GM12878 (cell line): ENCODE results near the gene GALNTL6. TPM values are rescaled to one million over a fixed set of nuclear protein-coding genes. Genes with fewer than 3 reads are reported as not detected.

Experiments used
- ATAC-seq: fragments of 200-7000 bp; cut with Tn5 transposase; 3 replicates; pipeline ENCODE4 v1.9.1; 2020; ENCODE audit warnings: mild to moderate bottlenecking, moderate library complexity
- BruUV-seq: library from RNA; stranded (reverse); fragments of 400-500 nt; replicated peaks from 2 replicates; lab custom pipeline; 2021; lab: Mats Ljungman, UMichigan
- CTCF ChIA-PET: fragments of 300-600 bp; sonication (Branson Sonifier 250); formaldehyde crosslinking; extraction: SDS; loops from one replicate; lab custom pipeline; 2021; ENCODE audit warnings: inconsistent platforms; lab: Yijun Ruan, JAX
- POLR2A ChIA-PET: fragments of 350-600 bp; formaldehyde crosslinking; extraction: SDS; loops from one replicate; lab custom pipeline; 2021; ENCODE audit warnings: inconsistent platforms; lab: Charles Lee
- RAD21 ChIA-PET: fragments of 300-600 bp; sonication (Branson Sonifier 250); formaldehyde crosslinking; loops from one replicate; lab custom pipeline; 2023; ENCODE audit warnings: antibody characterized with exemption; ENCODE audit not compliant: unreplicated experiment; lab: Charles Lee
- SMC1A ChIA-PET: fragments of 300-600 bp; sonication (Branson Sonifier 250); formaldehyde crosslinking; loops from one replicate; lab custom pipeline; 2023; ENCODE audit not compliant: unreplicated experiment, uncharacterized antibody; lab: Charles Lee
- DNase-seq: peaks from one replicate; pipeline ENCODE4 v3.0.0-alpha.2; 2011; ENCODE audit warnings: low read depth, low spot score
- FAIRE-seq: peaks from 3 replicates; lab custom pipeline; 2011; peaks lifted over from hg19 to GRCh38; lab: Jason Lieb, UNC
- H2AFZ ChIP-seq: 2 replicates; pipeline ENCODE4 v1.6.0; 2011; ENCODE audit warnings: low read depth, low read length, control low read depth; ENCODE audit not compliant: control insufficient read depth
- H3K27ac ChIP-seq: 2 replicates; pipeline ENCODE4 v1.5.1; 2011; ENCODE audit warnings: control low read depth; ENCODE audit not compliant: control insufficient read depth, insufficient read depth
- H3K27me3 ChIP-seq, 2 experiments: replicated peaks in 1 of 2; 2 replicates each; pipeline versions ENCODE4 v1.6.0 to v1.6.1; 2011; ENCODE audit warnings: low read length in 1 of 2; ENCODE audit not compliant: control insufficient read depth in 2 of 2, insufficient read depth in 2 of 2
- H3K36me3 ChIP-seq, 2 experiments: 2 replicates each; pipeline ENCODE4 v1.5.1; 2011; ENCODE audit warnings: low read length in 1 of 2; ENCODE audit not compliant: control insufficient read depth in 2 of 2, insufficient read depth in 2 of 2
- H3K4me1 ChIP-seq: 2 replicates; pipeline ENCODE4 v1.6.1; 2011; ENCODE audit warnings: mild to moderate bottlenecking, low read length, moderate library complexity, mixed read lengths; ENCODE audit not compliant: control insufficient read depth, insufficient read depth
- H3K4me2 ChIP-seq: 2 replicates; pipeline ENCODE4 v1.6.0; 2011; ENCODE audit warnings: control low read depth; ENCODE audit not compliant: control insufficient read depth, insufficient read depth
- H3K4me3 ChIP-seq: fragments of 200-600 bp; sonication (generic); 2 replicates; pipeline ENCODE4 v1.5.1; 2016
- H3K79me2 ChIP-seq: 2 replicates; pipeline ENCODE4 v1.6.0; 2011; ENCODE audit warnings: low read length; ENCODE audit not compliant: control insufficient read depth, insufficient read depth
- H3K9ac ChIP-seq: 2 replicates; pipeline ENCODE4 v1.8.0; 2011; ENCODE audit warnings: low read length, control low read depth, mixed read lengths; ENCODE audit not compliant: control insufficient read depth, insufficient read depth
- H3K9me3 ChIP-seq: replicated peaks from 3 replicates; pipeline ENCODE4 v1.5.1; 2011; ENCODE audit warnings: mild to moderate bottlenecking, low read length; ENCODE audit not compliant: control insufficient read depth, insufficient read depth
- H4K20me1 ChIP-seq: 2 replicates; pipeline ENCODE4 v1.6.0; 2011; ENCODE audit not compliant: control insufficient read depth, insufficient read depth
- BRCA1 ChIP-seq: IDR thresholded peaks from 2 replicates; pipeline ENCODE4 v1.6.1; 2011; ENCODE audit warnings: low read depth, low read length, improper control_type of control experiment
- CBFB ChIP-seq: IDR thresholded peaks from 2 replicates; pipeline ENCODE4 v1.6.1; 2016; ENCODE audit warnings: antibody characterized with exemption, low read depth
- CHD1 ChIP-seq: IDR thresholded peaks from 2 replicates; pipeline ENCODE4 v1.6.1; 2012; ENCODE audit warnings: low read depth, low read length, improper control_type of control experiment
- CREM ChIP-seq: IDR thresholded peaks from 2 replicates; pipeline ENCODE4 v1.6.1; 2014; ENCODE audit warnings: antibody characterized with exemption, low read depth
- DPF2 ChIP-seq: fragments of 450-650 bp; IDR thresholded peaks from 2 replicates; pipeline ENCODE4 v1.6.1; 2017; ENCODE audit warnings: mild to moderate bottlenecking
- FOS ChIP-seq: IDR thresholded peaks from 3 replicates; pipeline ENCODE4 v1.6.1; 2011; ENCODE audit warnings: borderline replicate concordance; ENCODE audit not compliant: insufficient read length; ENCODE audit errors: extremely low read depth
- HDAC6 ChIP-seq: fragments of 200-600 bp; sonication (generic); IDR thresholded peaks from one replicate; pipeline ENCODE4 v1.8.0; 2017; ENCODE audit warnings: antibody characterized with exemption; ENCODE audit not compliant: unreplicated experiment
- MXI1 ChIP-seq: fragments of 150-350 bp; IDR thresholded peaks from 2 replicates; pipeline ENCODE4 v1.6.1; 2011; ENCODE audit warnings: low read depth, mild to moderate bottlenecking, inconsistent platforms, low read length, improper control_type of control experiment
- NFYA ChIP-seq: IDR thresholded peaks from 2 replicates; pipeline ENCODE4 v1.6.1; 2011; ENCODE audit warnings: low read depth, mild to moderate bottlenecking, low read length, improper control_type of control experiment, borderline replicate concordance
- PAX5 ChIP-seq: IDR thresholded peaks from 2 replicates; pipeline ENCODE4 v1.6.1; 2011; ENCODE audit warnings: low read depth, low read length, borderline replicate concordance
- RBBP5 ChIP-seq: fragments of 200-600 bp; sonication (generic); conservative IDR thresholded peaks from 2 replicates; pipeline ENCODE4 v1.6.1; 2016
- TBL1XR1 ChIP-seq: IDR thresholded peaks from 2 replicates; pipeline ENCODE4 v1.6.1; 2012; ENCODE audit warnings: low read depth, low read length, improper control_type of control experiment
- TCF3 ChIP-seq: IDR thresholded peaks from 2 replicates; pipeline ENCODE4 v1.6.1; 2012; ENCODE audit warnings: low read depth, mild to moderate bottlenecking, low read length, borderline replicate concordance; ENCODE audit not compliant: insufficient read depth
- ZSCAN29 ChIP-seq: fragments of 450-650 bp; IDR thresholded peaks from 2 replicates; pipeline ENCODE4 v1.6.1; 2017; ENCODE audit warnings: mild to moderate bottlenecking, moderate library complexity
- WGBS: methylation state at CpG from one replicate; pipeline ENCODE4 v1.1.6; 2016; ENCODE audit warnings: low lambda C conversion rate; ENCODE audit not compliant: insufficient replicate concordance, insufficient coverage; ENCODE audit errors: missing lambda C conversion rate; 5-methylcytosine and 5-hydroxymethylcytosine counted together
- in situ Hi-C: fragments of 300-500 bp; cut with MboI; formaldehyde crosslinking; loops from 9 replicates; pipeline ENCODE4 v1.14.3; 2018; ENCODE audit warnings: mixed read lengths
- intact Hi-C: fragments of 100-400 bp; cut with micrococcal nuclease; formaldehyde crosslinking; loops from one replicate; pipeline ENCODE4 v1.14.2; 2022; ENCODE audit not compliant: unreplicated experiment
- polyA plus RNA-seq, 11 experiments: library from polyadenylated mRNA; depleted of rRNA in 4 of 11; unstranded in 6 of 11; stranded (reverse) in 5 of 11; fragments of >200 nt; fragmentation: Nextera tagmentation in 4 of 11; fragmentation: Illumina TruSeq in 1 of 11; extraction: Ambion mirVana in 4 of 11; extraction: Trizol in 1 of 11; gene quantifications; 1 replicate in 1 of 11; 2 replicates in 10 of 11; pipeline versions ENCODE4 v1.2.1 to v1.2.3, GENCODE V29; 2011 to 2016; ENCODE audit warnings: inconsistent platforms in 2 of 11, missing spikeins in 2 of 11, low read depth in 1 of 11
- total RNA-seq, 4 experiments: library from RNA; depleted of rRNA in 3 of 4; stranded (reverse); fragments of >200 nt in 3 of 4; fragmentation: Illumina TruSeq in 1 of 4; extraction: Trizol in 1 of 4; gene quantifications; 2 replicates each; pipeline versions ENCODE4 v1.2.1 to v1.2.3, GENCODE V29; 2013 to 2021
- TF ChIP-seq, protein P1 (sequence below): fragments of 450-650 bp; IDR thresholded peaks from 2 replicates; pipeline ENCODE4 v1.6.1; 2018; ENCODE audit warnings: borderline replicate concordance, mild to moderate bottlenecking; ENCODE audit not compliant: partially characterized antibody
- TF ChIP-seq, protein P2 (sequence below): IDR thresholded peaks from 2 replicates; pipeline ENCODE4 v1.6.1; 2012; ENCODE audit warnings: low read depth, low read length, improper control_type of control experiment
- TF ChIP-seq, protein P3 (sequence below): IDR thresholded peaks from 2 replicates; pipeline ENCODE4 v1.6.1; 2012; ENCODE audit warnings: improper control_type of control experiment, low read depth, low read length; ENCODE audit not compliant: insufficient replicate concordance

GALNTL6 gene
- total and polyA plus RNA-seq, 10 of the 15 experiments (the other 5 are each of a cell fraction or from before 2014, with no cell fraction given): 0.01 to 0.29 TPM; not detected in 8

DNA sequence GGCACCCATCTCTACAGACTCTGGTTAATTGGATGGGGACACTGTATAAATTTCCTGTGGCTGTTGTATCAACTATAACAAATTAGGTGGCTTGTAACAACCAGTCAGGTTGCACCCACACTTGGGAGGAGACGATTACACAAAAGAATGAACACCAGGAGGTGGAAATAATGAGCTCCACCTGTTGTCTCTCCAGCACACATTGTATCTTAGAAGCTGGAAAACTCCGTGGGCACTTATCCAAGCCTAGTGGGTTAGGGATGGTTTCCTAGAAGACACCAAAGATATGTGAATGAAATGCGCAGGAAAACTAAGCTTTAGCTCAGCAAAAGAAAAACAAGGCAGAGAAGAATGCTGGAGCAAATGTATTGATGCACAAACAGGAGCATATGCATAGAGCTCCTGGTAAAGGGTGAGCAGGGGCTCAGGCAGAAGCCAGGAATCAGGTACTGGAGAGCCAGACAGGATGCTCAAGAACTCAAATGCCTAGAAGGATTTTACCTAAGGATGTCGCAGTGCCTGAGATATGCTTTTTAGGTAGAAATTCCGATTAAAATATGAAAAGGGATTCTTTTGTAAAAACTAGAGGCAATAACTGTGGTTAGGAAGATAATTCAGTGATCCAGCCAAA lies 111.7 kb downstream of the GALNTL6 start:
- Histone ChIP-seq H3K4me1 (no peaks in the 10 kb centered on the region), H2AFZ (no peak overlapping the region), H3K4me3 (no peak overlapping the region), H3K9me3 (no peaks in the 10 kb centered on the region), H3K36me3 (no peaks in the 10 kb centered on the region), H3K4me2 (no peak overlapping the region), H3K79me2 (no peaks in the 10 kb centered on the region), H3K9ac (no peak overlapping the region), H4K20me1 (no peaks in the 10 kb centered on the region), H3K27ac (no peak overlapping the region), H3K27me3 (no peaks in the 10 kb centered on the region)
- intact Hi-C loops: no loop called here
- 39% methylated on average over 5 of the region's 5 CpGs for WGBS
- POLR2A ChIA-PET: no interaction called here
- SMC1A ChIA-PET: no interaction called here
- DNase-seq (no peak), FAIRE-seq (no peak), ATAC-seq (no peak)
- in situ Hi-C loops: no loop called here
- RAD21 ChIA-PET: no interaction called here
- CTCF ChIA-PET: interaction anchor here (0.7 kb wide), 1 partner anchor 12 kb away, joined by 3 read pairs; no protein-coding TSS in a partner anchor
- no TSS peak for BruUV-seq
- TF ChIP-seq TCF3 (no peak), BRCA1 (no peak), TBL1XR1 (no peak), CHD1 (no peak), ZSCAN29 (no peak), HDAC6 (no peak), DPF2 (no peak), FOS (no peak), NFYA (no peak), PAX5 (no peak), RBBP5 (no peak), CREM (no peak), CBFB (no peak), MXI1 (no peak)
- TF ChIP-seq, protein P1, sequence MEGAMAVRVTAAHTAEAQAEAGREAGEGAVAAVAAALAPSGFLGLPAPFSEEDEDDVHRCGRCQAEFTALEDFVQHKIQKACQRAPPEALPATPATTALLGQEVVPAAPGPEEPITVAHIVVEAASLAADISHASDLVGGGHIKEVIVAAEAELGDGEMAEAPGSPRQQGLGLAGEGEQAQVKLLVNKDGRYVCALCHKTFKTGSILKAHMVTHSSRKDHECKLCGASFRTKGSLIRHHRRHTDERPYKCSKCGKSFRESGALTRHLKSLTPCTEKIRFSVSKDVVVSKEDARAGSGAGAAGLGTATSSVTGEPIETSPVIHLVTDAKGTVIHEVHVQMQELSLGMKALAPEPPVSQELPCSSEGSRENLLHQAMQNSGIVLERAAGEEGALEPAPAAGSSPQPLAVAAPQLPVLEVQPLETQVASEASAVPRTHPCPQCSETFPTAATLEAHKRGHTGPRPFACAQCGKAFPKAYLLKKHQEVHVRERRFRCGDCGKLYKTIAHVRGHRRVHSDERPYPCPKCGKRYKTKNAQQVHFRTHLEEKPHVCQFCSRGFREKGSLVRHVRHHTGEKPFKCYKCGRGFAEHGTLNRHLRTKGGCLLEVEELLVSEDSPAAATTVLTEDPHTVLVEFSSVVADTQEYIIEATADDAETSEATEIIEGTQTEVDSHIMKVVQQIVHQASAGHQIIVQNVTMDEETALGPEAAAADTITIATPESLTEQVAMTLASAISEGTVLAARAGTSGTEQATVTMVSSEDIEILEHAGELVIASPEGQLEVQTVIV: no peak
- TF ChIP-seq, protein P2, sequence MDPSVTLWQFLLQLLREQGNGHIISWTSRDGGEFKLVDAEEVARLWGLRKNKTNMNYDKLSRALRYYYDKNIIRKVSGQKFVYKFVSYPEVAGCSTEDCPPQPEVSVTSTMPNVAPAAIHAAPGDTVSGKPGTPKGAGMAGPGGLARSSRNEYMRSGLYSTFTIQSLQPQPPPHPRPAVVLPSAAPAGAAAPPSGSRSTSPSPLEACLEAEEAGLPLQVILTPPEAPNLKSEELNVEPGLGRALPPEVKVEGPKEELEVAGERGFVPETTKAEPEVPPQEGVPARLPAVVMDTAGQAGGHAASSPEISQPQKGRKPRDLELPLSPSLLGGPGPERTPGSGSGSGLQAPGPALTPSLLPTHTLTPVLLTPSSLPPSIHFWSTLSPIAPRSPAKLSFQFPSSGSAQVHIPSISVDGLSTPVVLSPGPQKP: no peak
- TF ChIP-seq, protein P3, sequence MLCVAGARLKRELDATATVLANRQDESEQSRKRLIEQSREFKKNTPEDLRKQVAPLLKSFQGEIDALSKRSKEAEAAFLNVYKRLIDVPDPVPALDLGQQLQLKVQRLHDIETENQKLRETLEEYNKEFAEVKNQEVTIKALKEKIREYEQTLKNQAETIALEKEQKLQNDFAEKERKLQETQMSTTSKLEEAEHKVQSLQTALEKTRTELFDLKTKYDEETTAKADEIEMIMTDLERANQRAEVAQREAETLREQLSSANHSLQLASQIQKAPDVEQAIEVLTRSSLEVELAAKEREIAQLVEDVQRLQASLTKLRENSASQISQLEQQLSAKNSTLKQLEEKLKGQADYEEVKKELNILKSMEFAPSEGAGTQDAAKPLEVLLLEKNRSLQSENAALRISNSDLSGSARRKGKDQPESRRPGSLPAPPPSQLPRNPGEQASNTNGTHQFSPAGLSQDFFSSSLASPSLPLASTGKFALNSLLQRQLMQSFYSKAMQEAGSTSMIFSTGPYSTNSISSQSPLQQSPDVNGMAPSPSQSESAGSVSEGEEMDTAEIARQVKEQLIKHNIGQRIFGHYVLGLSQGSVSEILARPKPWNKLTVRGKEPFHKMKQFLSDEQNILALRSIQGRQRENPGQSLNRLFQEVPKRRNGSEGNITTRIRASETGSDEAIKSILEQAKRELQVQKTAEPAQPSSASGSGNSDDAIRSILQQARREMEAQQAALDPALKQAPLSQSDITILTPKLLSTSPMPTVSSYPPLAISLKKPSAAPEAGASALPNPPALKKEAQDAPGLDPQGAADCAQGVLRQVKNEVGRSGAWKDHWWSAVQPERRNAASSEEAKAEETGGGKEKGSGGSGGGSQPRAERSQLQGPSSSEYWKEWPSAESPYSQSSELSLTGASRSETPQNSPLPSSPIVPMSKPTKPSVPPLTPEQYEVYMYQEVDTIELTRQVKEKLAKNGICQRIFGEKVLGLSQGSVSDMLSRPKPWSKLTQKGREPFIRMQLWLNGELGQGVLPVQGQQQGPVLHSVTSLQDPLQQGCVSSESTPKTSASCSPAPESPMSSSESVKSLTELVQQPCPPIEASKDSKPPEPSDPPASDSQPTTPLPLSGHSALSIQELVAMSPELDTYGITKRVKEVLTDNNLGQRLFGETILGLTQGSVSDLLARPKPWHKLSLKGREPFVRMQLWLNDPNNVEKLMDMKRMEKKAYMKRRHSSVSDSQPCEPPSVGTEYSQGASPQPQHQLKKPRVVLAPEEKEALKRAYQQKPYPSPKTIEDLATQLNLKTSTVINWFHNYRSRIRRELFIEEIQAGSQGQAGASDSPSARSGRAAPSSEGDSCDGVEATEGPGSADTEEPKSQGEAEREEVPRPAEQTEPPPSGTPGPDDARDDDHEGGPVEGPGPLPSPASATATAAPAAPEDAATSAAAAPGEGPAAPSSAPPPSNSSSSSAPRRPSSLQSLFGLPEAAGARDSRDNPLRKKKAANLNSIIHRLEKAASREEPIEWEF: no peak
